AG08396 (cell line): ENCODE data around the gene DPP10.

ENCODE experiments used
- DNase-seq: peaks from one replicate; pipeline ENCODE4 v3.0.0; 2012; ENCODE audit warnings: low spot score, mixed read lengths

The DPP10 gene

GRCh38 chr2:115285416-115285815, 843.0 kb downstream of the DPP10 start:
- DNase-seq, result no peak

GRCh38 chr2:115290478-115290877, 848.0 kb downstream of the DPP10 start:
- no peak for DNase-seq

- no peak for DNase-seq
Observed at GRCh38 chr2:115292742-115293141, 850.3 kb downstream of the DPP10 start.

GRCh38 chr2:115294999-115295398, 852.6 kb downstream of the DPP10 start:
- no peak for DNase-seq

- no peak for DNase-seq
Observed at GRCh38 chr2:115297056-115297455, 854.6 kb downstream of the DPP10 start.

- DNase-seq, result no peak
Observed at GRCh38 chr2:115299199-115299598, 856.8 kb downstream of the DPP10 start.

GRCh38 chr2:115305712-115306111, 863.3 kb downstream of the DPP10 start:
- DNase-seq, result no peak

- DNase-seq, result no peak
Observed at GRCh38 chr2:115314119-115314518, 871.7 kb downstream of the DPP10 start.

- no peak for DNase-seq
Observed at GRCh38 chr2:115327061-115327460, 884.6 kb downstream of the DPP10 start.

GRCh38 chr2:115359550-115359949, 917.1 kb downstream of the DPP10 start:
- no peak for DNase-seq

- no peak for DNase-seq
Observed at GRCh38 chr2:115364093-115364492, 921.7 kb downstream of the DPP10 start.

- DNase-seq, result no peak
Observed at GRCh38 chr2:115369400-115369799, 927.0 kb downstream of the DPP10 start.

GRCh38 chr2:115374981-115375380, 932.5 kb downstream of the DPP10 start:
- no peak for DNase-seq

- DNase-seq, result no peak
Observed at GRCh38 chr2:115384399-115384798, 942.0 kb downstream of the DPP10 start.

- DNase-seq, result no peak
Observed at GRCh38 chr2:115386465-115386864, 944.0 kb downstream of the DPP10 start.

- no peak for DNase-seq
Observed at GRCh38 chr2:115389024-115389423, 946.6 kb downstream of the DPP10 start.

GRCh38 chr2:115389898-115390565, 947.6 kb downstream of the DPP10 start:
- DNase-seq, result no peak

- DNase-seq, result no peak
Observed at GRCh38 chr2:115396579-115396978, 954.1 kb downstream of the DPP10 start.

GRCh38 chr2:115400940-115401339, 958.5 kb downstream of the DPP10 start:
- no peak for DNase-seq

GRCh38 chr2:115412501-115412900, 970.1 kb downstream of the DPP10 start:
- DNase-seq, result no peak

GRCh38 chr2:115413791-115414190, 971.4 kb downstream of the DPP10 start:
- no peak for DNase-seq

- DNase-seq, result no peak
Observed at GRCh38 chr2:115414466-115414865, 972.0 kb downstream of the DPP10 start.

- DNase-seq, result no peak
Observed at GRCh38 chr2:115422004-115422634, 979.7 kb downstream of the DPP10 start.

GRCh38 chr2:115427436-115427835, 985.0 kb downstream of the DPP10 start:
- DNase-seq, result no peak
